ENCODE data around the gene MPEG1. TPM values are rescaled to one million over a fixed set of nuclear protein-coding genes. Genes with fewer than 3 reads are reported as not detected.

MPEG1 gene
- total and polyA plus RNA-seq, 9 donors, result 1.8 to 28.5 (median 3.9) TPM

DNA sequence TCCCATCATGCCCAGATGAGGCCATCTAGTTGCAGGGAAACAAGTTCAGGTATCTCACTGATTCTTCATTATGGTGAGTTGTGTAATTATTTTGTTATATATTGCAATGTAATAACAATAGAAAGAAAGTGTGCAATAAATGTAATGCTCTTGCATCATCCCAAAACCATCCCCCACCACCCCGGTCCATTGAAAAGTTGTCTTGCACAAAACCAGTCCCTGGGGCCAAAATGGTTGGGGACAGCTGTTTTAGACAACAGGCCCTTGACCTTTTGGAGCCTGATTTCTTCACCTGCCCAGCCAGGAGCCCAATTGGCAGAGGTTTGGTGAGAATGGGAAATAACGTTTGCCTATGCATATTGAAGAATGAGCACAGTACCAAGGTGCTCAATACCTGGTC, 15.9 kb downstream of the MPEG1 start:
- WGBS, 3 donors, result 90 to 96% (median 93%) methylated on average over 2 of the region's 2 CpGs
- TF ChIP-seq POLR2A (IDR thresholded peaks at IDR 0.05) (no peak), CTCF (IDR thresholded peaks at IDR 0.05) (no peak), EP300 (IDR thresholded peaks at IDR 0.05) (no peak)
- H3K27ac ChIP-seq, result no peak overlapping the region
- no peaks in the 10 kb centered on the region for H3K27me3 ChIP-seq
- no peak overlapping the region for H3K4me3 ChIP-seq
- no peak for DNase-seq
- H3K4me1 ChIP-seq (ENCODE audit: insufficient read depth), result peaks cover 6% of the 10 kb centered on the region
- intact Hi-C loops (cut with DNase I), result no loop called here
- H3K9me3 ChIP-seq, result no peaks in the 10 kb centered on the region
- H3K36me3 ChIP-seq, result no peaks in the 10 kb centered on the region

- H3K27me3 ChIP-seq, result no peaks in the 10 kb centered on the region
- intact Hi-C loops (cut with DNase I), result no loop called here
- DNase-seq, result no peak
- H3K36me3 ChIP-seq, result no peaks in the 10 kb centered on the region
- H3K9me3 ChIP-seq, result no peaks in the 10 kb centered on the region
- WGBS, 3 donors, result 80 to 84% (median 84%) methylated on average over 4 of the region's 4 CpGs
- H3K4me1 ChIP-seq (ENCODE audit: insufficient read depth), result peaks cover 6% of the 10 kb centered on the region
- TF ChIP-seq EP300 (IDR thresholded peaks at IDR 0.05) (no peak), POLR2A (IDR thresholded peaks at IDR 0.05) (no peak), CTCF (IDR thresholded peaks at IDR 0.05) (no peak)
- H3K4me3 ChIP-seq, result no peak overlapping the region
- H3K27ac ChIP-seq, result no peak overlapping the region
These were observed 17.1 kb downstream of the MPEG1 start for GRCh38 chr11:59195586-59195985.

DNA sequence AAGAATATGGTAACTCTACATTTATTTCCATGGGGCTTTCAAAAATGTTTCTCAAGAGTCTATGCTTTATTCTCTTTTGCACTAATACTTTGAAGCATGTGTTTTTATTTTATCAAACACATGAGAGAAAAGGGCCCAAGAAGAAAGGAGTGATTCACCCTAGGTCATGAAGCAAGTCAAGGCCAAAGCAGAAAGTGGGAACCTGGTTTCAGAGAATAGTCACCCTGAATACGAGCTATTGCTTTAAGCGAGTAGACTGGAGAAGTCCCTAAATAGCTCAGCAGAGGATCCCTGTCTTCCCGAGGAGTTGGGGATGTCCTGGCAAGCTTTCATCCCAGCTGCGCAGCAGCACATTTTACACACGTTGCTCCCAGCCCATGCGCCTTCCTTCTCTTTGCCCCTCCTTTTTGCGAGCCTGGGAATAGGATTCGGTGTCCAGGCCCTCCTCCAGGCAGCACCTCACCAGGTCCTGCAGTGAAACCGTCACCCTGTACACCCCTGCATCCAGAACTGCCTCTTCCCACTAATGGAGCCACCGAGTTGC, 19.1 kb downstream of the MPEG1 start:
- no peak for TF ChIP-seq POLR2A (IDR thresholded peaks at IDR 0.05)
- TF ChIP-seq CTCF (IDR thresholded peaks at IDR 0.05), result no peak
- no peak for TF ChIP-seq EP300 (IDR thresholded peaks at IDR 0.05)
- no peak for DNase-seq
- Histone ChIP-seq H3K27ac (no peak overlapping the region), H3K27me3 (no peaks in the 10 kb centered on the region), H3K9me3 (no peaks in the 10 kb centered on the region), H3K4me3 (no peak overlapping the region), H3K4me1 (ENCODE audit: insufficient read depth) (peaks cover 6% of the 10 kb centered on the region), H3K36me3 (no peaks in the 10 kb centered on the region)
- 71 to 84% (median 83%) methylated on average over 10 of the region's 10 CpGs for WGBS, 3 donors
- intact Hi-C loops (cut with DNase I), result no loop called here

- H3K36me3 ChIP-seq, result no peaks in the 10 kb centered on the region
- H3K4me1 ChIP-seq (ENCODE audit: insufficient read depth), result peaks cover 2% of the 10 kb centered on the region
- no peak for DNase-seq
- no peak overlapping the region for H3K27ac ChIP-seq
- intact Hi-C loops (cut with DNase I), result no loop called here
- no peak overlapping the region for H3K4me3 ChIP-seq
- WGBS, 3 donors, result 91% methylated on average over 4 of the region's 4 CpGs
- H3K27me3 ChIP-seq, result no peaks in the 10 kb centered on the region
- no peak for TF ChIP-seq EP300 (IDR thresholded peaks at IDR 0.05)
- no peak for TF ChIP-seq CTCF (IDR thresholded peaks at IDR 0.05)
- no peak for TF ChIP-seq POLR2A (IDR thresholded peaks at IDR 0.05)
- H3K9me3 ChIP-seq, result no peaks in the 10 kb centered on the region
These were observed 20.2 kb downstream of the MPEG1 start for GRCh38 chr11:59192446-59193020.

Measured in ovary (tissue), 9 donors.